Caco-2 (cell line): ENCODE measurements around the gene UMOD. TPM values are rescaled to one million over a fixed set of nuclear protein-coding genes. Genes with fewer than 3 reads are reported as not detected.

Source experiments
- BruUV-seq: library from RNA; stranded (reverse); fragments of 400-500 nt; replicated peaks from 2 replicates; lab custom pipeline; 2021; lab: Mats Ljungman, UMichigan
- CTCF ChIA-PET: fragments of 300-600 bp; sonication (Branson Sonifier 250); formaldehyde crosslinking; loops from one replicate; lab custom pipeline; 2022; ENCODE audit warnings: antibody characterized with exemption; lab: Charles Lee
- POLR2A ChIA-PET: fragments of 300-600 bp; sonication (Branson Sonifier 250); formaldehyde crosslinking; loops from one replicate; lab custom pipeline; 2022; ENCODE audit warnings: antibody characterized with exemption; lab: Charles Lee
- DNase-seq, 2 experiments: peaks; one replicate each; pipeline versions ENCODE4 v3.0.0 to v3.0.0-alpha.2; 2020 to 2022
- H3K27me3 ChIP-seq: replicated peaks from 2 replicates; pipeline ENCODE4 v1.6.0; 2011; ENCODE audit warnings: low read length; ENCODE audit not compliant: control insufficient read depth, insufficient read depth
- H3K36me3 ChIP-seq: 2 replicates; pipeline ENCODE4 v1.5.1; 2011; ENCODE audit warnings: low read length; ENCODE audit not compliant: control insufficient read depth, insufficient read depth
- H3K4me1 ChIP-seq: fragments of 250-450 bp; sonication (Bioruptor Pico); 2 replicates; pipeline ENCODE4 v1.5.1; 2020; ENCODE audit warnings: mild to moderate bottlenecking
- H3K4me3 ChIP-seq: 2 replicates; pipeline ENCODE4 v1.5.1; 2011; ENCODE audit warnings: low read depth, mild to moderate bottlenecking, control low read depth, low read length
- H3K9me3 ChIP-seq: fragments of 250-450 bp; sonication (Bioruptor Pico); 2 replicates; pipeline ENCODE4 v1.5.1; 2020; ENCODE audit warnings: mild to moderate bottlenecking, moderate library complexity
- H3K27ac Mint-ChIP-seq: one replicate; pipeline ENCODE4 v1.8.0; 2022; ENCODE audit warnings: mixed read lengths; ENCODE audit not compliant: unreplicated experiment
- H3K27me3 Mint-ChIP-seq: one replicate; pipeline ENCODE4 v1.8.0; 2022; ENCODE audit warnings: mixed read lengths; ENCODE audit not compliant: insufficient read depth, unreplicated experiment
- H3K36me3 Mint-ChIP-seq: one replicate; pipeline ENCODE4 v1.8.0; 2022; ENCODE audit warnings: mild to moderate bottlenecking, mixed read lengths; ENCODE audit not compliant: insufficient read depth, unreplicated experiment
- H3K4me1 Mint-ChIP-seq: one replicate; pipeline ENCODE4 v1.8.0; 2022; ENCODE audit warnings: low read depth, mixed read lengths; ENCODE audit not compliant: unreplicated experiment
- H3K4me3 Mint-ChIP-seq: one replicate; pipeline ENCODE4 v1.8.0; 2022; ENCODE audit warnings: mild to moderate bottlenecking, moderate library complexity, mixed read lengths; ENCODE audit not compliant: unreplicated experiment
- H3K9me3 Mint-ChIP-seq: one replicate; pipeline ENCODE4 v1.8.0; 2022; ENCODE audit warnings: mixed read lengths; ENCODE audit not compliant: unreplicated experiment
- CTCF ChIP-seq, 2 experiments: fragments of 200-600 bp in 1 of 2; IDR thresholded peaks; 1 replicate in 1 of 2; 2 replicates in 1 of 2; pipeline versions ENCODE4 v1.5.1 to v1.8.0; 2011 to 2022; ENCODE audit warnings: antibody characterized with exemption in 1 of 2, control low read depth in 1 of 2, inconsistent platforms in 1 of 2, low read depth in 1 of 2, low read length in 1 of 2, mild to moderate bottlenecking in 1 of 2, moderate library complexity in 1 of 2; ENCODE audit not compliant: insufficient read depth in 1 of 2, severe bottlenecking in 1 of 2, unreplicated experiment in 1 of 2
- intact Hi-C: fragments of 100-400 bp; cut with micrococcal nuclease; formaldehyde crosslinking; loops from one replicate; pipeline ENCODE4 v1.10.0; 2022; ENCODE audit not compliant: unreplicated experiment
- total RNA-seq: library from RNA; stranded (reverse); gene quantifications from 2 replicates; pipeline ENCODE4 v1.2.3, GENCODE V29; 2022

Gene UMOD
- total RNA-seq, 1 experiment from 2014 or later: not detected

- POLR2A ChIA-PET: no interaction called here
- DNase-seq: no peak
- no peak for TF ChIP-seq CTCF (IDR thresholded peaks at IDR 0.05; ENCODE audit: insufficient read depth in 1 of 2, low read depth in 1 of 2, low read length in 1 of 2, severe bottlenecking in 1 of 2, unreplicated experiment in 1 of 2)
- Histone ChIP-seq H3K4me1 (no peaks in the 10 kb centered on the region), H3K9me3 (no peaks in the 10 kb centered on the region), H3K4me3 (no peak overlapping the region), H3K36me3 (no peaks in the 10 kb centered on the region), H3K27me3 (no peaks in the 10 kb centered on the region)
- peaks cover 6% of the 10 kb centered on the region for H3K27me3 Mint-ChIP-seq
- BruUV-seq: no TSS peak
- no peak overlapping the region for H3K4me3 Mint-ChIP-seq
- CTCF ChIA-PET: no interaction called here
- H3K9me3 Mint-ChIP-seq: no peaks in the 10 kb centered on the region
- intact Hi-C loops: no loop called here
- H3K36me3 Mint-ChIP-seq: no peaks in the 10 kb centered on the region
- H3K27ac Mint-ChIP-seq: no peak overlapping the region
- H3K4me1 Mint-ChIP-seq: no peaks in the 10 kb centered on the region
These were observed 4.7 kb downstream of the UMOD start for GRCh38 chr16:20347666-20348364.

DNA sequence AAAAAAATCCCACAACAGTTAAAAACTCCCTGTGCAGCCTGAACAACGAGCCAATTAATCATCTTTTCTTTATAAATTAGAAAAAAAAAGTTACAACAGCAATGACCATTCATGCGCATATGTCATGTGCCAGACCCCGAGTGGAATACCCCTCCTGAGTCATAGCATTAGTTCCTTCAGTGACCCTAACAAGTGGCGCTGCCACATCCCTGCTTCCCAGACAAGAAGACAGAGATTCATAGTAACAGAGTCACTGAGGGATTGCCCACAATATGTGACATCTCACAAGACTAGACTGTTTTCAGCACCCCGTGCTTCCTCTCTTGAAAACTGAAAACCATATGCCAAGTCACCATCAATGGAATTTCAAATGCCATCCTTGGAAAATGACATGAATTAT, 7.9 kb downstream of the UMOD start:
- no peak for DNase-seq
- H3K4me3 Mint-ChIP-seq: no peak overlapping the region
- Histone ChIP-seq H3K27me3 (no peaks in the 10 kb centered on the region), H3K4me3 (no peak overlapping the region), H3K9me3 (no peaks in the 10 kb centered on the region), H3K36me3 (no peaks in the 10 kb centered on the region), H3K4me1 (no peaks in the 10 kb centered on the region)
- no peak for TF ChIP-seq CTCF (IDR thresholded peaks at IDR 0.05; ENCODE audit: insufficient read depth in 1 of 2, low read depth in 1 of 2, low read length in 1 of 2, severe bottlenecking in 1 of 2, unreplicated experiment in 1 of 2)
- ChIA-PET CTCF (interaction anchor here (0.7 kb wide), 1 partner anchor 243 kb away, joined by 4 read pairs; no protein-coding TSS in a partner anchor), POLR2A (no interaction called here)
- intact Hi-C loops: no loop called here
- no peaks in the 10 kb centered on the region for H3K4me1 Mint-ChIP-seq
- no peaks in the 10 kb centered on the region for H3K9me3 Mint-ChIP-seq
- H3K27me3 Mint-ChIP-seq: peaks cover 10% of the 10 kb centered on the region
- BruUV-seq: no TSS peak
- H3K27ac Mint-ChIP-seq: no peak overlapping the region
- H3K36me3 Mint-ChIP-seq: no peaks in the 10 kb centered on the region

GRCh38 chr16:20339744-20340143, 12.8 kb downstream of the UMOD start:
- ChIA-PET CTCF (no interaction called here), POLR2A (no interaction called here)
- DNase-seq: no peak
- Mint-ChIP-seq H3K9me3 (no peaks in the 10 kb centered on the region), H3K27me3 (peaks cover 6% of the 10 kb centered on the region), H3K36me3 (no peaks in the 10 kb centered on the region), H3K27ac (no peak overlapping the region), H3K4me3 (no peak overlapping the region), H3K4me1 (no peaks in the 10 kb centered on the region)
- H3K9me3 ChIP-seq: no peaks in the 10 kb centered on the region
- no peak overlapping the region for H3K4me3 ChIP-seq
- no peaks in the 10 kb centered on the region for H3K27me3 ChIP-seq
- TF ChIP-seq CTCF (IDR thresholded peaks at IDR 0.05; ENCODE audit: insufficient read depth in 1 of 2, low read depth in 1 of 2, low read length in 1 of 2, severe bottlenecking in 1 of 2, unreplicated experiment in 1 of 2): no peak
- intact Hi-C loops: no loop called here
- no peaks in the 10 kb centered on the region for H3K4me1 ChIP-seq
- H3K36me3 ChIP-seq: no peaks in the 10 kb centered on the region
- no TSS peak for BruUV-seq
